ENCODE data around the gene MEI4.

Gene MEI4

DNA sequence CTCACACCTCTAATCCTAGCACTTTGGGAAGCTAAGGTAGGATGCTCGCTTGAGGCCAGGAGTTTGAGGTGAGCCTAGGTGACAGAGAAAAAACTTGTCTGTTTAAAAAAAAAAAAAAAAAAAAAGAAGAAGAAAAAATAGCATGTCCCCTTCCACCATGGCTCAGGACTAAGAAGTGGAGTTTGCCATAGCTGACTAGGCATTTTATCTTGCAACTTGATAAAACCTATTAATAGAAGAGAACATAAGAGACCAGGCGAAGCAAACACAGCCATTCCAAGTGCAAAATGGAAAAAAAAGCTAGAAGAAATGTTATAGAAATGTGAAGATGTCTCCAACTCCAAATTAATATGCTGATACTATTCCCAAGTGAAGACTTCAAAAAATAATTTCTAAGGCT lies 277.5 kb downstream of the MEI4 start:
- H3K4me3 ChIP-seq (ENCODE audit: low read depth, low read length) = no peak overlapping the region

DNA sequence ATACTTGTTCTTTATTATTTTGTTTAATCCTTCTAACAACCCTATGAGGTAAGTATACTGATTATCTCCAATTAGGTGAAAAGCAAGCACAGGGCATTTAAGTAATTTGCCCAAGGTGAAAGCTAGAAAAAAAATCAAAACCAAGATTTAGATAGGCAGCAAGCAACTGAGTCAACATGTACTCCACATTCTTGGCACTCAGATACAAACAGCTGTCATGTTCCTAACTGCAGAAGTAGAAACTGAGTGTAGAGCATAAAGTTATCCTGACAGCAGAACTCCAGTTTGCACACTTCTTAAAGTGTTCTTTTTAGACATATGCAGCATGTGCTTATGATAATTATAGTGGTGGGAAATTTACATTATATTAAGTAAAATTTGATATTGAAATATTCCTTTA lies 278.1 kb downstream of the MEI4 start:
- H3K4me3 ChIP-seq (ENCODE audit: low read depth, low read length) = no peak overlapping the region

DNA sequence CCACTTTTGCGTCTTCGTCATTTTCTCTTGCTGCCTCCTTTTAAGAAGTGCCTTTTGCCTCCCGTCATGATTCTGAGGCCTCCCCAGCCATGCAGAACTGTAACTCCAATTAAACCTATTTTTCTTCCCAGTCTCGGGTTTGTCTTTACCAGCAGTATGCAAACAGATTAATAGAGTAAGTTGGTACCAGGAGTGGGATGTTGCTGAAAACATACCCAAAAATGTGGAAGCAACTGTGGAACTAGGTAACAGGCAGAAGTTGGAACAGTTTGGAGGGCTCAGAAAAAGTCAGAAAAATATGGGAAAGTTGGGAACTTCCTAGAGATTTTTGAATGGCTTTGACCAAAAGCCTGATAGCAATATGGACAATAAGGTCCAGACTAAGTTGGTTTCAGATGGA lies 309.2 kb downstream of the MEI4 start:
- no peak overlapping the region for H3K4me3 ChIP-seq (ENCODE audit: low read depth, low read length)

DNA sequence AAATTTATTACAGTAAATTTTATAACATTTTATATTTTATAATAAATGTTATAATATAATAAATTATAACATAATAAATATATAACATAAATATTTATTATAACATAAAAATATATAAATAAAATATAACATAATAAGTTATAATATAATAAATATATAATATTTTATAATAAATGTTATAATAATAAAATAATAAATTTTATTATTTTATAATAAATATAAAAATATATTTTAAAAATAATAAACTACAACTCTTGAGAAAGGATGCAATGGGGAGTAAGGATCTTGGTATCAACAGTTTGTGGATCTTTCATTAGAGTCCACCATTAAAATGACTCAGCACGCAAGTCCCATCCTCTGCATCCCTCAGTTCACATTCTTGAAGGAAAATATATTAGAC lies 312.6 kb downstream of the MEI4 start:
- H3K4me3 ChIP-seq (ENCODE audit: low read depth, low read length) = no peak overlapping the region

DNA sequence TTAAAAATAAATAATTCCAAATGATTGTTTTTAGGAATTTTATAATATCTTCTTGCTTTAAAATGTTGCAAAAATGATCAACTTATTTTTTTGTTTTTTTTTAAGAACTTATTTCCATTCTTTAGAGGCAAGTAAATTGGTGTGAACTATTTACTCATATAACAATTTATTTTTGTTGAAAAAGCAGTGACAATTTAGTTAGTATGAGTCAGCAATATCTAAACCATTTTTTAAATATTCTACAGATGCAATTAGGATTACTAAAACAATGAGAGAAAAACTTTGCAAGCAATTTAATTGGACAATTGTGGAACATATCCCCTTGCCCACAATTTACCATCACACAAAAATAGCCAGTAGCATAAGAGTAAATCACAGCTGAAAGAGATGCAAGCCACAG lies 319.5 kb downstream of the MEI4 start:
- H3K4me3 ChIP-seq (ENCODE audit: low read depth, low read length) = no peak overlapping the region
